Right renal cortex interstitium (tissue), 3 donors: ENCODE results near the gene BRSK2. TPM values are rescaled to one million over a fixed set of nuclear protein-coding genes. Genes with fewer than 3 reads are reported as not detected.

Source experiments
- DNase-seq, 3 donors: peaks; one replicate each; pipeline ENCODE4 v3.0.0-alpha.2; 2013; ENCODE audit warnings: low read depth in 3 of 3, low spot score in 2 of 3
- polyA plus RNA-seq, 3 donors: library from polyadenylated mRNA; unstranded; fragments of 120-200 nt; gene quantifications; one replicate each; pipeline ENCODE4 v1.2.1, GENCODE V29; 2013; ENCODE audit not compliant: insufficient read length in 3 of 3

Gene BRSK2
- polyA plus RNA-seq, 3 donors, result 0.25 to 0.64 (median 0.49) TPM

DNA sequence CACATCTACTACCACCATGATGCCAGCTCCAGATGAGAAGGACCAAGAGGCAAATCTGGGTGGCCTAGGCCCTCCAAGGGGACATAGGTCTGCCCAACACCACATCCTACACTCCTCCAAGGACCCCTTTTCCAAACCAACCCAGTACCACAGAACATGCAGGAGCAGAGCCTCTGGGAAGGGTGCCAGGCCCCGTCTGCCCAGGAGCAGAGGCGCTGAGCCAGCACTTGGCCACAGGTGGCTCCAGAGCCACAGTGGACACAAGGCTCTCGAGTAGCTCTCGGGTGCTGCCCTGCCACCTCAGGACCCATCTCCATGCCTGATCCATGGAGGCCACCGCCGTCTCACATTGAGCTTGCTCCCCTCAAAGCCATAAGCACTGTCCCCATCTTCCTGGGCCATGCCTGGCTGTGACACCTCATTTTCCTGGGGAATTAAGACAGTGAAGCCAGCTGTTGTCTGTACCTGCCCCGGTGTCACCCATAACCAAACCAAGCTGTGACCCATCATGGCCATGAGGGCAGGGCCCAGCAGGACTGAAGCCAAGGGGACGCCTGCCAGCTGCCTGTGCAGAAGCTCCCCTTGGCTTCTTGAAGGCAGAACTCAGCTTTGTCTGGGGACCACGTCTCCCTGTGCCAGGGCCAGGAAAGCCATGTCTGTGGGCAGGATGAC is 89.4 kb downstream of the BRSK2 start:
- DNase-seq, result no peak

DNA sequence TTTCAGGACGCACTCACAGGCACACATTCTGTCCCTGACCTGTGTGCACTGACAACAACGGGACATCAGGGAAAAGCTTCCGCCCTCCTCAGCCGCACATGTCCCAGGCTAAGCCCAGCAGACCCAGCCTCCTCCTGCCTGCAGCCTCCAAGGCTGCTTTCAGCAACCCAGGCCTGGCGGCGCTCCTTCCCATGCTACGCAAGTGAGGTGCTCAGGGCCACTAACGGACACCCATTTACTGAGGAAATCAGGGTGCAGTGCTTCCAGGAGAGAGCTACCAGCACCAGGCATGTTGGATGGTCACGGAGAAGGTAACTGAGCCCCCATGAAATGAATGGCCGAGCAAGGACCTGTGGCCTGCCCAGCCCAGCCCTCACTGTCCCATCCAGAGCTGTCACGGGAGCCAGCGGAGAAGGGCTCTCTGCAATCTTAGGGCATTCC is 90.0 kb downstream of the BRSK2 start:
- no peak for DNase-seq

DNA sequence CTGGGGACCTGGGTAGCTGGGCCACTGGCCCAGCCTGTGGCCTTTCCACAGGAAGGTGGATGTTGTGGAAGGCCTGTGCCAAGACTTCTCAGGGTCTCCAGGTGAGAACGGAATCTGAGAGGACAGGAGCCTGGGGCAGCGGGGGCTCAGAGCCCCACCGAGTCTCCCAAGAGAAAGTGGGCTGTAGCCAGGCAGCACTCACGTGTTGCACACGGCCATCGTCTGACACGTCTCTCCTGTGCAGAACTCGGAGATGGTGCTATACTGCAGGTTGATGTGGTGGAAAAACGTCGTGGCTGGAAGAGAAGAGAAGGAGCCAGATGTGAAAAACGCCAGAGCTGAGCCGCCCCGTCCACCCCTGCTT is 90.4 kb downstream of the BRSK2 start:
- no peak for DNase-seq

DNA sequence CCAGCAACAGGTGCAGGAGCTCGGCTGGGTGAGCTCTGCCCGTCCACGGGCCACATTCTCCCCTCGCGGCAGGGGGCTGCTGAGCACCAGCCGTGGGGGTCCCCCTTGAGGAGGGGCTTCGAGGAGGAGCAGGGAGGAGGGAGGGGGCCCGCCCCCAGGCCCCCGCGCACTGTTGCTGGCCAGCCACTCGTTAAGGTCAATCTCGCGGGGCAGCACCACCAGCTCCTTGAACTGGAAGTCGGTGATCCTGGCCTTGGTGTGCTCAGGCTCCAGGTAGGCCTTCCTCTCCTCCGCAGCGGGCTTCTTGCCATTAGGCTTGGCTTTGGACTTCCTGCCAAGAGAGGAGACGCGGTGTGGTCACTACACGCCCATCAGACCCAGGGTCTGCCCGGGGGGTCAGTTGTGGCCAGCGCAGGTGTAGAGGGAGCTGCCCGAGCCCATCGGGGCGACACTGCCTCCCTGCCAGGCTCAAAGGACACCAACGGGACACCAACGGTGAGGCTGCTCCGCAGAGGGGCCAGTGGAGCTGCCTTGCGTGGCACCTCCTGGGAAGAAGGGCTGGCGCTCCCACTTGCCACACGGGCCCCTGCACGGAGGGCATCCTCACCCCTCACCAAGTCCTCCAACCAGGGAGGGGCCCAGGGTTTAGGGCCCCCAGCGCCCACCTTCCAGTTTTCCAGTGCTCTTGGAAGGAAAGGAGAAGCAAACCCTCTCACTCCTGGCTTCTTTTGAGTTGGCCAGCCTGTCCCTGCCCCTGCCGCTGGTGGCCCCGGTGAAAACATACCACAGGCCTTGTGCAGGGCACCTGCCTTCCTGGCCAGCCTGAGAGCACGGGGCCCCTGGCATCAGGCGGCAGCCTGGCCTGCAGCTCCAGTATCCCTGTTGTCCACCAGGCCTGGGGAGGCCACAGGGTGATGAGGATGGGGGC is 91.1 kb downstream of the BRSK2 start:
- no peak for DNase-seq

DNA sequence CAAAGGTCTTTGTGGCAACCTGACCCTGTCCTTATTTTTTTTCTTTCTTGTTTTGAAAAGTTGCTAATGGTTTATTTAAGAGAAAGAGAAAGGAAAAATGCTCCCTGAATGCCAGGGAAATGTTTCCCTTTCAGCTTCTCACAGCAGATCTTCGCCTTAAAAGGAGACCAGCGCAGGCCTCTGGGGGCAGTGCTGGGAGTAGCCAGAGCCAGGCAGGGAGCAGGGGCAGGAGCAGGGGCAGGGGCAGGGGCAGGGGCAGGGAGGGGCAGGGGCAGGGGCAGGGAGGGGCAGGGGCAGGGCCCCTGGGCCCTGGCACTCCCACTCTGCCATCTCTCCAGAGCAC is 91.7 kb downstream of the BRSK2 start:
- DNase-seq, result no peak

DNA sequence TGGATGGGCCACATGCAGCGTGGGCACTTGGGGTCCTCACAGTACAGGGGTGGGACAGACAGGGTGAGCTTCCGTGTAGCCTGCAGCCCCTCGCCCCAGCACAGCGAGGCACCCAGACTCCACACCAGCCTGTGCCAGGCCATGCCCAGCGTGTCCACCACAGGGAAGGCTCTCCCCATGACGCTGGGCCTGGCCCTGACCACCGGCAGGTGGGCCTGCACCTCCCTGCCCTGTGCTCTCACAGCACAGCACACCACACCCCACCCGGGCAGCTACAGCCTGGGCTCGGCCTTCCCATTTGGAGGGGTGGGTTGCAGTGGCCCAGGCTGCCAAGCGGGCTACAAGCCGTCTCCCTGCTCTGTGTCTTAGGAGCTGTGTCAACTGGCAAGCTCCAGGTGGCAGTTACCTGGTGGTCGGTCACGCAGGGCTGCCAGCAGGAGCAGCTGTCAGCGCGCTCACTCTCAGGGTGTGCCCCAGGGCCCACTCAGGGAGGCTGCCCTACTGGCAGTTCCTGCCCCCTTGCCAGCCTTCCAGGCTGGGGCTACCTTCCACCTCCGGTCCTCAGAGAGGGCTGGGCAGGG is 92.2 kb downstream of the BRSK2 start:
- DNase-seq, result no peak

DNA sequence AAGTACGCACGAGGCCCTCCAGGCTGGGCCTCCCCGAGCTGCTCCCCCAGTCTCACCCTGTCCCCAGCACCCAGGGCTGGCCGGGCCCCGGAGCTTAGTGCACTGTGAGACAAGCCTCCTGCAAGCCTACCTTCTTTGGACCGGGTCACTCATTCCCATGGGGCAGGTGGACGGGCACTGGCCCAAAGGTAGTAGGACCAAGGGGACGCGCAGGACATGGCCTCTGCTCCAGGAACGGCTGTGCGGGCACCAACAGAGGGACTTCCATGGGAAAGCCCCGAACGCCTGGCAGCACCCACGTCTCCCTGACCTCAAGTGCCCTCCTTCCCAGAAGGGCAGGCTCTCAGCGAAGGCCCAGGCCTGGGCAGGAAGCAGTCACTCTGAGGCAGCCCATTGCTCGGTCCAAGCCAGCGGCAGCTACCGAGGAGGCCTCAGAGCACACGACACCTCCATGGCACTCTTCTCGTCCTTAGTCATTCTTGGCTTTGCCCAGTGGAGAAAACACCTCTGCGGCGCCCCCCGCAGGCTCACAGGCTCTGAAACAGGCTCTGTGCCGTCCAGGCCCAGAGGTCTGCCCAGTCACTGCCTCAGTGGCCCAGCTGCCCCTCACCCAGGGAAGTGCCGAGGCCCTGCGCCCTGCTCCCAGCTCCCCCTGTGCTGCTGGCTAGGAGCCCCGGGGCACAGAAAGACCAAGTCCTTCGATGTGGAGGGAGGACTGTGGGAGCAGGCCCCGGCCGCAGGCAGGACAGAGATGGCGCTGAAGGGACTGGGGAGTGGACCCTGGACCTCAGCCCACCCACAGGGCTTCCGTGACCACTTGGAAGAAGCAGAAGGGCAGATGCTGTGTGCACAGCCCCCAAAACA is 93.1 kb downstream of the BRSK2 start:
- DNase-seq, result no peak

DNA sequence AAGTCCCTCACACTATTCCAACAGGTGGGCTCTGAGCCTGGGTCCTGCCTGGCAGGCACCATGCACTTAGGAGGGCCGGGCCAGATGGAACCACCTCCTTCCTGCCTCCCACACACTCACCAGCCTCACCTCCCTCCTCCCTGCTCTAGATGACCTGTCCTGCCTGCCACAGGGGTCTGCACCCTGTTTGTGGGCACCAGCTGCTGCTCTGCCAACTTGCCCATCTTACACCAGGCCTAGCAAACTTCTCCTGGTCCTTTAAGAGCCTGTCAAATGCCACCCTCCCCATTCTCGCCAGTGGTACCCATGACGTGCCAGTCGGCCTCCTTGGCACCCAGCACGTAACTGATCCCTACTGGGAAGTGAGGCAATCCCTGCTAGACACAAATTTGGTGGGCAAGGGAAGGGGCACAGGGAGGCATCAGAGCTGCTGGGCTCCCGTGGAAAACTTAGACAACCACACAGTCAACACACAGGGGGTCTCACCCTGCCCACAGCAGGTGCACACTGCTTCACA is 93.8 kb downstream of the BRSK2 start:
- DNase-seq, result no peak

DNA sequence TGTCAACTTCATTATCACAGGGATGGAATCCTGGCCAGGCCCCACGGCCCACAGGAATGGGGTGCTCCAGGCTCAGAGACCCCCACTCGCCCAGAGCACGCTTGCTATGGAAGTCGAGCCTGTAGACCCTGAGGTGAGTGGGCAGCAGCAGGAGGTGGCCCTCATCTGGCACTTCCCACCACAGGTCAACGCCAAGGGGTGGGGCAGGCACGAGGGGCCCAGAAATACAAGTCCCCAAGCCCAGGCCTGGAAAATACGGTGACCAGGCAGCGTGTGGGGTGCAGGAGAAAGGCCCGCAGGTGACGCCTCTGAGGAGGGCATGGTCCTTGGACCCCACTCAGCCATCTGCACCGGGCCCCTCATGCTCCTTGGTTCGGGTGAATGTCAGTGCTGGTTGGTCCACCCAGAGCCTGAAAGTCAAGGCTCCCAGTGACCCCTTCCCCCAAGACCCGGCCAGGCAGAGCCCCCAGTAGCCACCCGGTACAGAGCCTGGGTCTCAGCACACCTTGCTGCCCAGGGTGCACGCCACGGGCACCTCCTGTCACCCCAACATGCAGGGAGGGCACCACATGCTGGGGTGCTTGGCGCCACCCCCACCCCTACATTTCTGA is 94.4 kb downstream of the BRSK2 start:
- DNase-seq, result no peak

DNA sequence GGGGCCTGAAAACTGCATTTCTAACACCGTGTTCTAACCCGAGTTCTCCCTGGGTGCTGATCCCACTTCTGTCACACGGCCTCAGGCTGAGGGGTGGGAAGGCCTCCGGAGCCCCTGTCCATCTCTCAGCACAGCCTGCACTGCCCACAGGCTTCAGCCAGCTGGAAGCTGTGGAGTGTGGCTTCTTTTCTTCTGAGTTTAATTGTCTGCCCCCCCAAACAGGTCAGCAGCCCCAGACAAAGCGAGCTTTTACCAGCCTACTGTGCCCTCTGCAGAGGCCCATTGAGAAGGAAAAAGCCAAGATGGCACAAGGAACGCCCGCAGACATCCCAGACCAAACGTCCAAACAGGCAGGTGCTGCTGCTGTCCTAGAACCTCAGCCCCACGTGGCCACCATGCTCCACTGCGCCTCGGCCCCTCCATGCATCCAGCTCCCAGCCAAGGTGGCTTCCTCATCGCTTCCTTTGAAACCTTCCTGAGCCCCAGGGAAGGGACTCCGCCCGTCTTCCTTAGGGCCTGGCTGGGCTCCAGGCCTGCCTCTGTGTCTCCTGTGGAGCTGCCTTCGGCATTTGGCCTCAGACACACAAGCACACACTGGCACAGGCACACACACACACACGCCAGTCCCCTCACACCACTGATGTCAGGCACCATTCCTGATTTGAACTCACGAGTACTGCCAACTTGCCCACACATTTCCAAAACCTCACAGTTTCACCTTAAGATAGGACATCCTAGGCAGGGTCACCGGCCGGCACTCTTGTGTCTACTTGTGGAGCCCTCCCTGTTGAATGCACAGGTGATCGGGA is 95.2 kb downstream of the BRSK2 start:
- DNase-seq, result no peak

DNA sequence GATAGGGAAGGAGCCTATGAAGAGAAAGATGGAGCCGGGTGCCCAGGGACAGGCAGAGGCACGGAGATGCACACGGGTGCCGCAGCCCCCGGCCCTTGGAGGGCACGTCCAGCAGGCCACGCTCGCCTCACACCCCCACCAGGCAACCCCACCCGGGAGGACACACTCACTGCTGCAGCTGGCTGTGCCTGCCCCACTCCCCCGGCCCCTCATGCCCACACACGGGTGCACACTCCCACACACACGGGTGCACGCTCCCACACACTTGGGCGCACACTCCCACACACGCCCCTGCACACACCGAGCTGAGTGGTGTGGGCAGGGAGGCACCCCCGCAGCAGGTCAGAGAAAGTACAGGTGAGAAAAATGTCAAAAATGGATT is 95.8 kb downstream of the BRSK2 start:
- DNase-seq, result no peak

DNA sequence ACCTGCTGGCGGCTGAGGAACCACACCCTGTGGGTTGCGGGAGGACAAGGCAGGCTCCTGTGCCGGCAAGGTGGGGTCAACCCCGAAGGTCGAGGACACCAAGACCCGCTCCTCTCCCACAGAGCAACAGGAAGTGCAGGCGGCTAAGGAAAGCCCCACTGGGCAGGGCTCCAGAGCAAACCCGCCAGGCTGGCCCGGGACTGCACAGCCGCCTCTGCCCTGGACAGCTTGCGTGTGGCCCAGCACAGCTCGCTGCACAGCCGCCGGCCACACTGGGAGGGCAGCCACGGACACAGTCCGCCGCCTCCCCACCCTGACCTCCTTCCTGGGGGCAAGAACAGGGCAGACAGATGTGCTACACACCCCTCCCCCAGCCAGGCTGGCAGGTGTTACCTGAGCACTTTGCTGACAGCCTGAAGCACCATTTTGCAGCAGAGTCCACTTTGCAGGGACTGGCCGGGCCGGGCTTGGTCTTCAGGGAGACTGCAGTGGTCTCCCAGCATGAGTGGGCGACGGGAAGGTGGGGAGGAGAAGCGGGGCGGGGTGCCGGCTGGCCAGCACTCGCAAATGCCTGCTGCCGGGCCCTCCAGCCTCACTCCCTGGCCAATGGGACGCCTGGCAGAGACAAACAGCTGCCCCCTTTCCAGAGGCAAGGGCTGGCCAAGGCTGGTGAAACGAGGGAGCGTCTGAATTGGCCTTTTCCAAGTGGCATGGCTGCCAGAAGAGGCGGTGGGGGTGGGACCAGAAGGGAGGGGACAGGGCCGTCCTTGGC is 96.5 kb downstream of the BRSK2 start, which contains the start of gene MOB2:
Gene MOB2, minus strand, starts transcription at position 726 of the 772 bp plus-strand sequence. Its CDS starts 223 bp downstream, at position 503.
- DNase-seq, result peak in 1 of 3 donors; percentile 6

DNA sequence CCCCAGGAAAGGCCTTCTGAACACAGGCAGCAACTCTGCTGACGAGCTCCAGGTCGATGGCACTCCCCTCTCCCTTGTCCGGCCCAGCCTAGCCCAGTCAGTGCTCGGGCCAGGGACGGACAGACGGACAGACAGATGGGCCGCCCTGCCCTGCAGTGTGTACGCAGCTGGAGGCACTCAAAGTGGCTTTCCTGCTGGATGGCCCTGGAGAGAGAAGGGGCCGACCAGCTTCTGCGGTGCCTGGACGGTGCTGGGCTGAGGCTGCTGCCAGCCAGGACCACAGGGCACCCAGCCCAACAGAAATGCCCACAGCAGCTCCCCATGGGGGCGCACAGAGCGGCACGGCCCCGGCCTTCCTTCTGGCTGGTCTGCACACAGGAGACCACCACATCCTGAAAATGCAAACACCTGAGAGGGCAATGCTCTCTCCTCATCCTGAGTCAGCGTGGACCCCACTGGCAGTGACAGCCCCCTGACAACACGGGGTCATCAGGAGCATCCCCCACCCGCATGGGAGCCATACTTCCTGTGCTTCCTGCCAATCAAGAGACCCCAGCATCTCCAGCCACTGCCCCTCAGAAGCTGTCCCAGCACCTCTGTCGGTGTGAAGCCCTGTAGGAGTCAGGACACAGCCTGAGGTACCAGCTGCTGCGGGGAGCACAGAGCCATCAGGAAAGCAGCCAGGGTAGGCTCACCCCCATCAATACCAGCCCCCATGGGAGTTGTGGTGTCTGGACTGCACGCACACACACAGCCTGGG is 97.5 kb downstream of the BRSK2 start:
- no peak for DNase-seq

DNA sequence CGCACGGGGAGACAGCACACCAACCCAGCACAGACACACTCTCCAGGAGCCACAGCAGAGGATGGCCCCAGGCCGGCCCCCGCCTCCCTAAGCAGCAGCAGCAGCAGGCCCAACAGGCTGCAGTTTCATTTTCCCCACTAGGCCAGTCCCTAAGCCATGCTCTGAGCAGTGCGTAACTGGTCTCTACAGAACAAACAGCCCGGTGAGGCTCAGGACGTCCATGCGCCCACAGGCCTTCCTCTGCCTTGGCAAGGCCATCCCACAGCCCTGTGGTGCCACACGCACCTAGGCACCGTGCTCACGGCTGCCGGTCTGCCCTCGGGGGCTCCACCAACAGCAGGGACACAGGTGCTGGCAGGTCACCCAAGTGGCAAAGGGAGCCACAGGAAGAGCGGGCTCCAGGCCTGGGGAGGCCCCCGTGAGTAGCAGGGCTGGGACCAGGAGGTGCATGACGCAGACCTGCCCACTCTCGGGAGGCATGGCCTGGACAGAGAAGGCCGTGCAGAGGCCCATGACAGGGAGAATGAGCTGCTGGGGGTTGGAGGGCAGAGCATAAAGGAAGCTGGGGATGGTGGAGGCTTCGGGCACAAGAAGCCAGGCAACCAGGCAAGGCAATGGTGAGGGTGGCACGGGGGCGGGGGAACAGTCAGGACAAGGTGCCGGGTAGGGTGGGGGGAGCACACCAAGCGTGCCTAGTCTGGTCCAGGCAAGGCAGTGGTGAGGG is 98.3 kb downstream of the BRSK2 start:
- DNase-seq, result no peak

DNA sequence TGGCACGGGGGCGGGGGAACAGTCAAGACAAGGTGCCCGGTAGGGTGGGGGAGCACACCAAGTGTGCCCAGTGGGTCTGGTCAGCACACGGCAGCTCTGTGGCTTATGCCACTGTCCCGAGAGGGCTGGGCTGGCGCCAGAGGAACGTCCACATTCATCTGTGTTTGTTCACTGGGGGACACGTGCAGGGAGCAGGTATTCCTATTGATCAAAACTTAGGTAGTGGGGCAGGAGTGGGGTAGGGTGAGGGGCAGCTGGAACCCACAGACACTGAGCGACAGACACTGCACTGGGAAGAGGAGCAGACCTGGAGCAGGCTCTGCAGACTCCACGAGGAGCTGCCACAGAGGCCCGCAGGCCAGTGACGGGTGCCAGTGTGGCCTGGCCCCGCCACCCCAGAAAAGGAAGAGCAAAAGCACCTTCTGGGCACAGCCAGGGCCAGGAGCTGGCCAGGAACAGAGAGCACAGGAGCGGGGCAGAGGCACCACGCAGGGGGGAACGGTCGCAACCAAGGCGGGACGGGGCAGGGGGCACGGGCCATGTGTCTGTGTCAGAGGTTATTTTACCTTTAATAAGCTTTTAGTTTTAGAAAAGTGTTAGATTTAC is 98.9 kb downstream of the BRSK2 start:
- no peak for DNase-seq

DNA sequence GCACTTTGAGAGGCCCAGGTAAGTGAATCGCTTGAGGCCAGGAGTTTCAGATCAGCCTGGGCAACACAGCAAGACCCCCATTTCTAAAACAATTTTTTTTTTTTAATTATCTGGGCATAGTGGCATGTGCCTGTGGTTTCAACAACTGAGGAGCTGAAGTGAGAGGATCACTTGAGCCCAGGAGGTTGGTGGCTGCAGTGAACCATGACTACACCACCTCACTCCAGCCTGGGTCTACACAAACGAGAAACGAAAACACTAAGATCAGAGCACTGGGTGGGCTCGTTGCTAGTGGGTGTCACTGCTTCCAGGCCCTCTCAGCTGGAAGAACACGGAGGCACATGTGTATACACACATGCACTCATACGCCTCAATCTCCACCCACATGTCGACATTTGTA is 100.9 kb downstream of the BRSK2 start:
- no peak for DNase-seq

DNA sequence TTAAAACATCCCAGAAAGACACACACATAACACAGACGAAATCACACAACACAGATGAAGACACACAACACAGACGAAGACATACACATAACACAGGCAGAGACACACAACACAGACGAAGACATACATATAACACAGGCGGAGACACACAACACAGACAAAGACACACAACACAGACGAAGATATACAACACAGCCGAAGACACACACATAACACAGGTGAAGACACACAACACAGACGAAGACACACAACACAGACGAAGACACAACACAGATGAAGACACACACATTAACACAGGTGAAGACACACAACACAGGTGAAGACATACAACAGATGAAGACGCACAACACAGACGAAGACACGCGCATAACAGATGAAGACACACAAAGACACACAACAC is 101.6 kb downstream of the BRSK2 start:
- DNase-seq, result no peak
